Ovary (tissue), 9 donors: Measurements from ENCODE around the gene CNOT6L. TPM values are rescaled to one million over a fixed set of nuclear protein-coding genes. Genes with fewer than 3 reads are reported as not detected.

Source experiments
- DNase-seq, 5 donors: peaks; one replicate each; pipeline ENCODE4 v3.0.0-alpha.2; 2019 to 2020
- H3K27ac ChIP-seq, 2 donors: fragments of 200-600 bp; one replicate each; pipeline versions ENCODE4 v1.5.1 to v1.8.0; 2019 to 2022
- H3K27me3 ChIP-seq: fragments of 200-600 bp; one replicate; pipeline ENCODE4 v1.8.0; 2022
- H3K36me3 ChIP-seq: fragments of 200-600 bp; sonication (generic); one replicate; pipeline ENCODE4 v1.5.1; 2019
- H3K4me1 ChIP-seq: one replicate; pipeline ENCODE4 v1.8.1; 2013; ENCODE audit warnings: mild to moderate bottlenecking, moderate library complexity; ENCODE audit not compliant: insufficient read depth
- H3K4me3 ChIP-seq: fragments of 200-600 bp; sonication (generic); one replicate; pipeline ENCODE4 v1.5.1; 2017
- H3K9me3 ChIP-seq, 2 donors: fragments of 200-600 bp in 1 of 2; sonication (generic) in 1 of 2; one replicate each; pipeline versions ENCODE4 v1.5.1 to v1.8.1; 2013 to 2019; ENCODE audit warnings: mild to moderate bottlenecking in 1 of 2, moderate library complexity in 1 of 2
- EP300 ChIP-seq: sonication (generic); formaldehyde crosslinking; IDR thresholded peaks from one replicate; pipeline ENCODE4 v1.6.1; 2017; ENCODE audit warnings: antibody characterized with exemption
- POLR2A ChIP-seq: fragments of 450-650 bp; IDR thresholded peaks from one replicate; pipeline ENCODE4 v1.6.1; 2017; ENCODE audit warnings: antibody characterized with exemption, mild to moderate bottlenecking, moderate library complexity
- WGBS, 3 donors: extraction: QIAGEN DNeasy Blood & Tissue Kit in 1 of 3; methylation state at CpG; one replicate each; pipeline versions ENCODE4 v1.1.5 to v1.1.7; 2013 to 2017; 5-methylcytosine and 5-hydroxymethylcytosine counted together
- intact Hi-C, 4 donors: fragments of 100-400 bp; cut with DNase I; formaldehyde crosslinking; loops; one replicate each; pipeline versions ENCODE4 v1.11.0 to v1.15.1; 2022 to 2023
- polyA plus RNA-seq, 2 donors: library from polyadenylated mRNA; stranded (reverse); fragments of 200-250 nt in 1 of 2; fragments of 350-450 nt in 1 of 2; fragmentation: Illumina TruSeq in 1 of 2; extraction: RNeasy Lipid Tissue Mini Kit (QIAGEN cat#74804) in 1 of 2; gene quantifications; one replicate each; pipeline ENCODE4 v1.2.3, GENCODE V29; 2013 to 2014
- total RNA-seq, 7 donors: library from RNA; depleted of rRNA in 2 of 7; stranded (reverse); fragments of >200 nt in 2 of 7; fragmentation: NEBNext Ultra II Directional in 3 of 7; extraction: Animal tissue kit (Norgen Biotek cat#: 25700) in 3 of 7; gene quantifications; one replicate each; pipeline versions ENCODE4 v1.1.0 to v1.2.4, GENCODE V29; 2016 to 2023
- TF ChIP-seq, protein P1 (sequence below), 3 donors: fragments of 450-650 bp in 2 of 3; fragments of 200-600 bp in 1 of 3; IDR thresholded peaks; one replicate each; pipeline versions ENCODE4 v1.5.1 to v1.8.0; 2016 to 2022; ENCODE audit warnings: antibody characterized with exemption in 3 of 3, mild to moderate bottlenecking in 1 of 3
- donor health status: DM: no; HTN: no; CAD: no; lungs with moderate emphysema.
- donor health status: DM: no; HTN: no; CAD: no.
- donor health status: Bipolar disorder and iron deficiency.
- donor health status: DM: yes; HTN: yes; CAD: no.
- donor health status: DM: no; HTN: no; CAD: no.
- donor health status: DM: yes; HTN: yes; CAD: no.

The CNOT6L gene
- total and polyA plus RNA-seq, 9 donors, result 7.7 to 58.6 (median 47.0) TPM

DNA sequence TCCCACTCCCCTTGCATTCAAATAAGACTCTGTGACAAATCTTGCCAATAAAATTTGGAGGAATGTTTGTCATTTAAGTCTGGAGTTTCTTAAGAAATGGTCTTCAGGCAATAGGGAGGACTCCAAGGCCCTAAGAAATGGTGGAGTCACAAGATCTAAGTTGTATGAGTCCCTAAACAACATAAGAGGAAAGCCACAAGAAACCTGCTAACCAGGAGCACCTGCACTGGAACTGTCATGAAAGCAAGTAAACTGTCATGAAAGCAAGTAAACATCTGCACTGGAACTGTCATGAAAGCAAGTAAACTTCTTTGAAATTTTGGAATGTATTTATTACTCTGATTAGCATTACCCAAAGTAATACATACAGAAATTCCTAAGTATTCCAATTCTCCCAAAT is 3.5 kb downstream of the CNOT6L start:
- Histone ChIP-seq H3K27me3 (no peaks in the 10 kb centered on the region), H3K27ac (no peak overlapping the region), H3K36me3 (no peaks in the 10 kb centered on the region), H3K9me3 (no peaks in the 10 kb centered on the region), H3K4me1 (peaks cover 7% of the 10 kb centered on the region), H3K4me3 (no peak overlapping the region)
- no peak for TF ChIP-seq EP300
- no peak for TF ChIP-seq POLR2A
- TF ChIP-seq, protein P1, sequence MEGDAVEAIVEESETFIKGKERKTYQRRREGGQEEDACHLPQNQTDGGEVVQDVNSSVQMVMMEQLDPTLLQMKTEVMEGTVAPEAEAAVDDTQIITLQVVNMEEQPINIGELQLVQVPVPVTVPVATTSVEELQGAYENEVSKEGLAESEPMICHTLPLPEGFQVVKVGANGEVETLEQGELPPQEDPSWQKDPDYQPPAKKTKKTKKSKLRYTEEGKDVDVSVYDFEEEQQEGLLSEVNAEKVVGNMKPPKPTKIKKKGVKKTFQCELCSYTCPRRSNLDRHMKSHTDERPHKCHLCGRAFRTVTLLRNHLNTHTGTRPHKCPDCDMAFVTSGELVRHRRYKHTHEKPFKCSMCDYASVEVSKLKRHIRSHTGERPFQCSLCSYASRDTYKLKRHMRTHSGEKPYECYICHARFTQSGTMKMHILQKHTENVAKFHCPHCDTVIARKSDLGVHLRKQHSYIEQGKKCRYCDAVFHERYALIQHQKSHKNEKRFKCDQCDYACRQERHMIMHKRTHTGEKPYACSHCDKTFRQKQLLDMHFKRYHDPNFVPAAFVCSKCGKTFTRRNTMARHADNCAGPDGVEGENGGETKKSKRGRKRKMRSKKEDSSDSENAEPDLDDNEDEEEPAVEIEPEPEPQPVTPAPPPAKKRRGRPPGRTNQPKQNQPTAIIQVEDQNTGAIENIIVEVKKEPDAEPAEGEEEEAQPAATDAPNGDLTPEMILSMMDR (IDR thresholded peaks at IDR 0.05), result no peak
- no peak for DNase-seq
- intact Hi-C loops, result no loop called here

DNA sequence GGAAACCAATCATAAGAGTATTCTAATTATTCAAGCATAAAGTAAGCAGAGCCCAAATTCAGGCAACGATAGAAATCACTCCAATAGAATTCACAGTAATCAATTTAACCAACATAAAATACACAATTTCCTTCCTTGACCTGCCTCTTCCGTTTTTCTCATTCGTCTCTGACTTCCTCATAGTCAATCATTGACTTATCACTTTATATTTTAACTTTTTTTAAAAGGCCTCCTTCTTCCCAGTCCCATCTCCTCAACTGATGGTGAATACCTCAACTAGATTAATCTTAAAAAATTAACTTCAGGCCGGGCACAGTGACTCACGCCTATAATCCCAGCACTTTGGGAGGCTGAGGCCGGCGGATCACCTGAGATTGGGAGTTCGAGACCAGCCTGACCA is 13.3 kb downstream of the CNOT6L start:
- Histone ChIP-seq H3K4me3 (no peak overlapping the region), H3K36me3 (no peaks in the 10 kb centered on the region), H3K27ac (no peak overlapping the region), H3K4me1 (peaks cover 4% of the 10 kb centered on the region), H3K27me3 (no peaks in the 10 kb centered on the region), H3K9me3 (no peaks in the 10 kb centered on the region)
- TF ChIP-seq, protein P1 (IDR thresholded peaks at IDR 0.05), result no peak
- no peak for TF ChIP-seq EP300
- no peak for TF ChIP-seq POLR2A
- intact Hi-C loops, result no loop called here
- no peak for DNase-seq
- WGBS, 3 donors, result 92 to 96% (median 94%) methylated on average over 8 of the region's 8 CpGs

DNA sequence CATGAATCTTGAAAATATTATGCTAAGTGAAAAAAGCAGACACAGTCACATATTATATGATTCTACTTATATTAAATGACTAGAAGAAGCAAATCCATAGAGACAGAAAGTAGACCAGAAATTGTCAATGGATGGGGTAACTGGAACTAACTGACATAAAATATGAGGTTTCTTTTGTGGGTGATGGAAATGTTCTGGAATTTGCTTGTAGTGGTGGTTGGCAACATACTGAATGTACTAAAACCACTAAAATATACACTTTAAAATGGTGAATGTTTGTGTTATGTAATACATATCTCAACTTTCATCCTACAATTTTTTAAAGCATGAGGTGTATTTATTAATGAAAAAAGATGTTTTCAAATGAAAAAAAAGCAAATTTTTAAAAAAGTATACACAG is 14.7 kb downstream of the CNOT6L start:
- H3K4me1 ChIP-seq, result peaks cover 4% of the 10 kb centered on the region
- intact Hi-C loops, result no loop called here
- H3K27ac ChIP-seq, result no peak overlapping the region
- no peaks in the 10 kb centered on the region for H3K27me3 ChIP-seq
- H3K9me3 ChIP-seq, result no peaks in the 10 kb centered on the region
- no peak for DNase-seq
- no peak overlapping the region for H3K4me3 ChIP-seq
- no peaks in the 10 kb centered on the region for H3K36me3 ChIP-seq
- TF ChIP-seq EP300, result no peak
- TF ChIP-seq, protein P1 (IDR thresholded peaks at IDR 0.05), result no peak
- no peak for TF ChIP-seq POLR2A

DNA sequence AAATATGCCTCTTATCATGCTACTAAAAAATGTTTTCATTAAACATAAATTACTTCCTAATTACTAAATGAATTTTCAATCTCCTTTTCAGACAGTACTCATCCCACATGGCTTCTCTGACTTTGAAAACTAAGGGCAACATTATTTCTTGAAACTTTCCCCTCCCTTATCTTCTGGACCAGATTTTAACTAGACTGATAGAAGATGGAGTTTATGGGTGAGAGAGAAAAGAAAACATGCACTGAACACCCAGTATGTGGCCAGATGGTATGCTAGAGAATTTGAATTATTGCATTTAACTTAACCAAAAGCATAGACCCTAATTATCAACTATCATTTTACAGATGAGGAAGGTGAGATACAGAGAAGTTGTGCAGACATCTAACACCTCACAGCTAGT is 16.8 kb downstream of the CNOT6L start:
- no peak overlapping the region for H3K4me3 ChIP-seq
- no peaks in the 10 kb centered on the region for H3K36me3 ChIP-seq
- no peaks in the 10 kb centered on the region for H3K9me3 ChIP-seq
- intact Hi-C loops, result no loop called here
- H3K27ac ChIP-seq, result no peak overlapping the region
- no peaks in the 10 kb centered on the region for H3K27me3 ChIP-seq
- peaks cover 4% of the 10 kb centered on the region for H3K4me1 ChIP-seq
- TF ChIP-seq EP300, result no peak
- TF ChIP-seq, protein P1 (IDR thresholded peaks at IDR 0.05), result no peak
- no peak for TF ChIP-seq POLR2A
- no peak for DNase-seq

DNA sequence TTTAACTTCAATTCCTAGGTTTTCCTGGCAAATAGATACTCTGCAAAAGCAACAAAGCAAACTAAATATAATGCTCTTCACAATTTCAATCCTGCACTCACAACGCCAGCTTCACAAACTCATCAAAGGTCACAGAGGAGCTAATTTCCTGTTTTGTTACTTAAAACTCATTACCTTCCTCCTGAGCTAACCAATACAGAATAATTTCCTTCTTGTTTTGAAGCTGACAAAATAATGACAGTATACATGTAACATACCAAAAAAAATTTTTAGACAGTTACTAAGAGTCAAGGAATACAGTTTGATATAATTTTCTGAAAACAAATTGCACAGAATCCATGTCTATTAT is 17.9 kb downstream of the CNOT6L start:
- intact Hi-C loops, result no loop called here
- Histone ChIP-seq H3K27ac (no peak overlapping the region), H3K4me3 (no peak overlapping the region), H3K4me1 (peaks cover 7% of the 10 kb centered on the region), H3K27me3 (no peaks in the 10 kb centered on the region), H3K36me3 (no peaks in the 10 kb centered on the region), H3K9me3 (no peaks in the 10 kb centered on the region)
- DNase-seq, result no peak
- TF ChIP-seq EP300 (no peak), POLR2A (no peak)
- TF ChIP-seq, protein P1 (IDR thresholded peaks at IDR 0.05), result no peak
- 57 to 72% (median 58%) methylated on average over 1 of the region's 1 CpG for WGBS, 3 donors
